ENCODE measurements around the gene TCP11. TPM values are rescaled to one million over a fixed set of nuclear protein-coding genes. Genes with fewer than 3 reads are reported as not detected.

TCP11 gene
- total and polyA plus RNA-seq, 2 of the 13 experiments (the other 11 are each of a cell fraction or from before 2014, with no cell fraction given), result 0.04 TPM; not detected in 1

DNA sequence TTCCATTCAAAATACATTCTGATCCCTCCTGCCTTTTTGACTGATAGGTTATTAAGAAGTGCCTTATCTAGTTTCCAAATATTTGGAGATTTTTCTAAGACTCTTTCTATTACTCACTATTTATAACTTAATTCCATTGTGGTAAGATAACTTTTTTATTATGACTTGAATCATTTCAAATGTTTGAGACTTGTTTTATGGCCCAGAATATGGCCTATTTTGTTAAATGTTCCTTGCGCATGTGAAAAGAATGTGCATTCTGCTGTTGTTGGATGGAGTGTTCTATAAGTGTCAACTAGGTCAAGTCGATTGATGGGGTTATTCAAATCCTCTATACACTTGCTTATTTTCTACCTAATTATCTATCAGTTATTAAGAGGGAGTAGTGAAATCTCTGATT lies 13.1 kb upstream of the TCP11 start (continued):
- TF ChIP-seq, protein P1, sequence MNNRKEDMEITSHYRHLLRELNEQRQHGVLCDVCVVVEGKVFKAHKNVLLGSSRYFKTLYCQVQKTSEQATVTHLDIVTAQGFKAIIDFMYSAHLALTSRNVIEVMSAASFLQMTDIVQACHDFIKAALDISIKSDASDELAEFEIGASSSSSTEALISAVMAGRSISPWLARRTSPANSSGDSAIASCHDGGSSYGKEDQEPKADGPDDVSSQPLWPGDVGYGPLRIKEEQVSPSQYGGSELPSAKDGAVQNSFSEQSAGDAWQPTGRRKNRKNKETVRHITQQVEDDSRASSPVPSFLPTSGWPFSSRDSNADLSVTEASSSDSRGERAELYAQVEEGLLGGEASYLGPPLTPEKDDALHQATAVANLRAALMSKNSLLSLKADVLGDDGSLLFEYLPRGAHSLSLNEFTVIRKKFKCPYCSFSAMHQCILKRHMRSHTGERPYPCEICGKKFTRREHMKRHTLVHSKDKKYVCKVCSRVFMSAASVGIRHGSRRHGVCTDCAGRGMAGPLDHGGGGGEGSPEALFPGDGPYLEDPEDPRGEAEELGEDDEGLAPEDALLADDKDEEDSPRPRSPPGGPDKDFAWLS (CRISPR knock-in tag; IDR thresholded peaks at IDR 0.05; ENCODE audit: borderline replicate concordance), result no peak
- TF ChIP-seq ZFP36 (IDR thresholded peaks at IDR 0.05; ENCODE audit: borderline replicate concordance, low read depth, low read length, partially characterized antibody), result no peak
- TF ChIP-seq ELF1 (CRISPR knock-in tag; IDR thresholded peaks at IDR 0.05), result no peak
- TF ChIP-seq, protein P2, sequence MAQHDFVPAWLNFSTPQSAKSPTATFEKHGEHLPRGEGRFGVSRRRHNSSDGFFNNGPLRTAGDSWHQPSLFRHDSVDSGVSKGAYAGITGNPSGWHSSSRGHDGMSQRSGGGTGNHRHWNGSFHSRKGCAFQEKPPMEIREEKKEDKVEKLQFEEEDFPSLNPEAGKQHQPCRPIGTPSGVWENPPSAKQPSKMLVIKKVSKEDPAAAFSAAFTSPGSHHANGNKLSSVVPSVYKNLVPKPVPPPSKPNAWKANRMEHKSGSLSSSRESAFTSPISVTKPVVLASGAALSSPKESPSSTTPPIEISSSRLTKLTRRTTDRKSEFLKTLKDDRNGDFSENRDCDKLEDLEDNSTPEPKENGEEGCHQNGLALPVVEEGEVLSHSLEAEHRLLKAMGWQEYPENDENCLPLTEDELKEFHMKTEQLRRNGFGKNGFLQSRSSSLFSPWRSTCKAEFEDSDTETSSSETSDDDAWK (CRISPR knock-in tag; IDR thresholded peaks at IDR 0.05), result no peak

DNA sequence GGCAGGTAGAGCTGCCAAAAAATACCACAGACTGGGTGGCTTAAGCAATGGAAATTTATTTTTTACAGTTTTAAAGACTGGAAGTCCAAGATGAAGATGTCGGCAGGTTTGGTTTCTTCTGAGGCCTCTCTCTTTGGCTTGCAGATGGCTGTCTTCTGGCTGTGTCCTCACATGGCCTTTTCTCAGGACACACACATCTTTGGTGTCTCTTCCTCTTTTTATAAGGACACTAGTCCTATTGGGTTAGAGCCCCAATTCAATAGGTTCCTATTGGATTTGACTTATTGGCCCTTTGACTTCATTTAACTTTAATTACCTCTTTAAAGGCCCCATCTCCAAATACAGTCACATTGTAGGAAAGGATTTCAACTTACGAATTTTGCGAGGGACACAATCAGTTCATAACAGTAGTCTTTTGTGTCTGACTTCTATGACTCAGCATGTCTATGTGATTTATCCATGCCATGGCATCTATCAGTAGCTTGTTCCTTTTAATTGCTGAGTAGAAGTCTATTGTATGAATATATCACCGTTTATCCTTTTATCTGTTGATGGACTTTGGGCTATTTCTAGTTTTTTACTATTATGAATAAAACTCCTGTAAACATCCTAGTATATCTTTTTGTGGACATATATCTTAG lies 11.0 kb upstream of the TCP11 start:
- BruUV-seq (replicated peaks), result no TSS peak
- Histone ChIP-seq H3K27ac (ENCODE audit: extremely low read length, insufficient read depth, low read length) (no peak overlapping the region), H2AFZ (ENCODE audit: low read length) (no peak overlapping the region), H3K27me3 (ENCODE audit: control insufficient read depth in 1 of 2, insufficient read depth in 2 of 2, low read length in 2 of 2) (peaks cover 0 to 14% of the 10 kb centered on the region in 2 experiments; a peak in 2 of 5 replicates), H3K4me2 (ENCODE audit: low read depth, low read length) (no peak overlapping the region), H3K9ac (ENCODE audit: insufficient read depth, low read depth, low read length) (no peak overlapping the region), H3K9me3 (ENCODE audit: low read length) (no peaks in the 10 kb centered on the region), H3K79me2 (ENCODE audit: insufficient read depth, low read length) (no peaks in the 10 kb centered on the region), H3K4me3 (replicated peaks in 1 of 3; ENCODE audit: insufficient read depth in 1 of 3, low read depth in 2 of 3, low read length in 3 of 3) (no peak overlapping the region), H3K4me1 (ENCODE audit: insufficient read depth, low read length) (peaks cover 9% of the 10 kb centered on the region), H4K20me1 (ENCODE audit: insufficient read depth, low read length) (no peaks in the 10 kb centered on the region), H3K36me3 (replicated peaks in 1 of 2; ENCODE audit: control insufficient read depth in 1 of 2, insufficient read depth in 2 of 2, low read length in 2 of 2) (no peaks in the 10 kb centered on the region)
- ChIA-PET CTCF (ENCODE audit: low intra/inter-chr PET ratio, low total read pairs) (no interaction called here), POLR2A (no interaction called here)
- 12% methylated on average over 4 of the region's 4 CpGs for WGBS (ENCODE audit: low lambda C conversion rate)
- ATAC-seq, result no peak
- FAIRE-seq, result no peak
- in situ Hi-C loops (cut with HindIII; ENCODE audit: extremely low pct_ligation_motif_present, low pct_unique_long_range_greater_than_20kb) (no loop called here), intact Hi-C loops (cut with micrococcal nuclease; ENCODE audit: unreplicated experiment) (no loop called here)
- DNase-seq (ENCODE audit: low spot score), result no peak
- TF ChIP-seq, protein P3, sequence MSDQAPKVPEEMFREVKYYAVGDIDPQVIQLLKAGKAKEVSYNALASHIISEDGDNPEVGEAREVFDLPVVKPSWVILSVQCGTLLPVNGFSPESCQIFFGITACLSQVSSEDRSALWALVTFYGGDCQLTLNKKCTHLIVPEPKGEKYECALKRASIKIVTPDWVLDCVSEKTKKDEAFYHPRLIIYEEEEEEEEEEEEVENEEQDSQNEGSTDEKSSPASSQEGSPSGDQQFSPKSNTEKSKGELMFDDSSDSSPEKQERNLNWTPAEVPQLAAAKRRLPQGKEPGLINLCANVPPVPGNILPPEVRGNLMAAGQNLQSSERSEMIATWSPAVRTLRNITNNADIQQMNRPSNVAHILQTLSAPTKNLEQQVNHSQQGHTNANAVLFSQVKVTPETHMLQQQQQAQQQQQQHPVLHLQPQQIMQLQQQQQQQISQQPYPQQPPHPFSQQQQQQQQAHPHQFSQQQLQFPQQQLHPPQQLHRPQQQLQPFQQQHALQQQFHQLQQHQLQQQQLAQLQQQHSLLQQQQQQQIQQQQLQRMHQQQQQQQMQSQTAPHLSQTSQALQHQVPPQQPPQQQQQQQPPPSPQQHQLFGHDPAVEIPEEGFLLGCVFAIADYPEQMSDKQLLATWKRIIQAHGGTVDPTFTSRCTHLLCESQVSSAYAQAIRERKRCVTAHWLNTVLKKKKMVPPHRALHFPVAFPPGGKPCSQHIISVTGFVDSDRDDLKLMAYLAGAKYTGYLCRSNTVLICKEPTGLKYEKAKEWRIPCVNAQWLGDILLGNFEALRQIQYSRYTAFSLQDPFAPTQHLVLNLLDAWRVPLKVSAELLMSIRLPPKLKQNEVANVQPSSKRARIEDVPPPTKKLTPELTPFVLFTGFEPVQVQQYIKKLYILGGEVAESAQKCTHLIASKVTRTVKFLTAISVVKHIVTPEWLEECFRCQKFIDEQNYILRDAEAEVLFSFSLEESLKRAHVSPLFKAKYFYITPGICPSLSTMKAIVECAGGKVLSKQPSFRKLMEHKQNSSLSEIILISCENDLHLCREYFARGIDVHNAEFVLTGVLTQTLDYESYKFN (CRISPR knock-in tag; conservative IDR thresholded peaks at IDR 0.05), result no peak
- no peak for TF ChIP-seq NFIC (IDR thresholded peaks at IDR 0.05; ENCODE audit: low read length)
- TF ChIP-seq ZBTB38 (CRISPR knock-in tag; IDR thresholded peaks at IDR 0.05), result no peak
- TF ChIP-seq TOE1 (CRISPR knock-in tag; IDR thresholded peaks at IDR 0.05), result no peak
- TF ChIP-seq ZMYM3 (CRISPR knock-in tag; IDR thresholded peaks at IDR 0.05), result no peak
- no peak for TF ChIP-seq GZF1 (CRISPR knock-in tag; IDR thresholded peaks at IDR 0.05)
- TF ChIP-seq ZNF674 (CRISPR knock-in tag; IDR thresholded peaks at IDR 0.05; ENCODE audit: low read depth), result no peak
- no peak for TF ChIP-seq FOSL2 (CRISPR knock-in tag; IDR thresholded peaks at IDR 0.05)
- TF ChIP-seq MAFK (conservative IDR thresholded peaks at IDR 0.05 in 1 of 2, IDR thresholded peaks at IDR 0.05 in 1 of 2; ENCODE audit: low read length in 2 of 2), result 0 out of 4 replicates have a peak, but pooled peaks of 1 of the 2 experiments have one; percentile 6
- TF ChIP-seq GATAD1 (CRISPR knock-in tag; IDR thresholded peaks at IDR 0.05), result no peak
- TF ChIP-seq HES4 (CRISPR knock-in tag; IDR thresholded peaks at IDR 0.05; ENCODE audit: borderline replicate concordance), result no peak

Data from HepG2 (cell line).